GM19324 (cell line): ENCODE measurements around the gene SCGB2B2.
"Not testable (repeated sequence)": the region's sequence is repeated elsewhere in the genome, so short reads cannot be mapped to it uniquely, and the experiment has no call there.

Experiments used
- ATAC-seq: cut with Tn5 transposase; IDR thresholded peaks from one replicate; pipeline ENCODE4 v1.9.1; 2021; ENCODE audit warnings: mild to moderate bottlenecking, moderate library complexity; ENCODE audit not compliant: unreplicated experiment, low FRiP score

SCGB2B2 gene, protein sequence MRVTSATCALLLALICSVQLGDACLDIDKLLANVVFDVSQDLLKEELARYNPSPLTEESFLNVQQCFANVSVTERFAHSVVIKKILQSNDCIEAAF

DNA sequence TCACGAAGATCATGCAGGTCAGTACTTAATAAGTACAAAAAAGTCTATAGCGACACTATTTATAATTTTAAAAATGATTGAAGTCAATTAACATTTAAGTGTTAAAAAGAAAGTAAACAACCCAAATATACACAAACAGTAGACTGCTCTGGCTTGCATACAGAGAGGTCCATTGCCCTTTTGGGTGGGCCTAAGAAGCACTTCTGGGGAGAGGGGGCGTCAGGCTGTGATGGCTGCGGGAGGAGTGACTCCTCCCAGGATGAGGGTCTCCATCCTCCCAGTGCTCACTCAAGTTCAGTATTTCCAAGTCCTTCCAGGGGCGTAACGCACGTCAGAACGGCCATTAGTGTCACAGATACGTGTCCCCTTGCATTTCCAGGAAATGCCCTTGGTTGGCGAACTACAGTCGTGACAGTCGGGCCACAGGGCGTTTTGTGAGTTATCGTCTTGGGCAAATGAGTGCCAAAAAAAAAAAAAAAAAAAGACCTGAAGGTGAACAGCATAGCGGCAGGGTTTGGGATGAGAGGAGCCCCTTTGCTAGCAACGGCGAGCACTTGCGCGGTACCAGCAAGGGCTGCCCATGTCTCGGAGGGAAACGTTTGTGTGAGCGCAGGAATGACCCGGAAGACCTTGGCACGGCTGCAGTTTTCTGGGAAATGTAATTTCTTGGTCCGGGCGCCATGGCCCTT lies at the start of gene SCGB2B2:
Gene SCGB2B2 (minus strand): TSS at position 463 of the 689 bp plus-strand sequence. CDS start 82,596 bp downstream, outside the sequence.
- ATAC-seq = peak; percentile 71

GRCh38 chr19:34725400-34725799 lies 48.4 kb upstream of the SCGB2B2 start:
- ATAC-seq = no peak

DNA sequence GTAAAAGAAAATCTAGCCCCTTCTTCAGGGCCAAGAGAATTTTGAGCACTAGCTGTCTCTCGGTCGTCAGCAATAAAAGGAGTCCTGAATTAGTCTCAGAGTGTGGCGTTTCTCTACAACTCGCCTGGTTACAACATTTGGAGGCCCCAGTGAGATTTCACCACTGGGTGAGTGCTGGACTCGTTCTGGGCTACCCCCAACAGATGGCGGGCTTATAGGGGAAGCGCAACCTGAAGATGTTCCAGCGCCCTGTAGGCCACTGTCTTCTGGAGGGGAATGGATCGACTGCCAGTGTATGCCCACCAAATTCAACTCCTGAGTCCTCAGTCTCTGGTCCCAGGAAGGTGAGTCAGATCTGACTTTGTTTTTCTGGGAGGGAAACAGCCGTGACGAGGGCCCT lies 45.4 kb upstream of the SCGB2B2 start:
- no peak for ATAC-seq

DNA sequence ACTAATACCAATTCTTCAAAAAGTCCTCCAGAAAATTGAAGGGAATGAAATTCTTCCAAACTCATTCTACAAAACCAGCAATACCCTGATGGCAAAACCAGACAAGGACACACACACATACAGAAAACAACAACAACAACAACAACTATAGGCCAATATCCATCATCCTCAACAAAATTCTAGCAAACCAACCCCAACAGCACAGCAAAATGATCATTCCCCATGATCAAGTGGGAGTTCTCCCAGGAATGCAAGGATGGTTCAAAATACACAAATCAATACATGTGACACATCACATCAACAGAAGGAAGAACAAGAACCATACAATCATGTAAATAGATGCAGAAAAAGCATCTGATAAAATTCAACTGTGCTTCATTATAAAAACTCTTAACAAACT lies 38.4 kb upstream of the SCGB2B2 start:
- no peak for ATAC-seq

DNA sequence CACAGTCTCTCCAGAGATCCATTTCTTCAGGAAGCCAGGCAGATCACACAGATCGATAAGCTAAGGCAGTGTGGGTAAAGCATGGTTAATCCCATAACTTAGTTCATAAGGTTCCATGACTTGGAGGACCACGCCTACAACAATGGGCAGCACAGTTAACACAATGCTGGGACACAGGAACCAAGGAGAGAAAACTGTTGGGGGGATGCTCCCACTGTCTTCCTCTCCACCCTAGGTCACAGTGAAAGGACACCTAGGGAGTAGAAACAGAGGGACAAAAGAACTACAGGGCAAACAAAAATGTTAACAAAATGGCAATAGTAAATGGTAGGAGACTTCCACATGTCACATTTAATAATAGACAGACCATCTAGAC lies 36.3 kb upstream of the SCGB2B2 start:
- no peak for ATAC-seq

GRCh38 chr19:34712395-34713261 lies 35.7 kb upstream of the SCGB2B2 start:
- no peak for ATAC-seq

DNA sequence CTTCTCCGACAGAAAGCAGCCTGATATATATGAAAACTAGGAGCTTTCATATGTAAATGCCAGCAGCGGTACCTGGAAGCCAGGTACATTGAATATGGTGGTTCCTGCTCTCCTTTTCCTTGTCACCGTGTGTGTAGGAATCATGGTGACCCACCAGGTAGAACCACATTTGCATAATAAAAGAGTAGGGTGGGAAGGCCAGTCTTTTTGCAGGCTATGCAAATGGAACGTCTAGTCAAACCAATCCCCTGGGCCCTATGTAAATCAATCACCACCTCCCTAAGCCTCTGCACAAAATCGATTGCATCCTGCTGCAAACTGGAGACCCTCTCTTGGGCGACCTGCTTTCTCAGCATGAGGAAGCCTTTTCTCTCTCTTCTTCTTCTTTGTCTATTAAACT lies 34.9 kb upstream of the SCGB2B2 start:
- ATAC-seq = no peak

DNA sequence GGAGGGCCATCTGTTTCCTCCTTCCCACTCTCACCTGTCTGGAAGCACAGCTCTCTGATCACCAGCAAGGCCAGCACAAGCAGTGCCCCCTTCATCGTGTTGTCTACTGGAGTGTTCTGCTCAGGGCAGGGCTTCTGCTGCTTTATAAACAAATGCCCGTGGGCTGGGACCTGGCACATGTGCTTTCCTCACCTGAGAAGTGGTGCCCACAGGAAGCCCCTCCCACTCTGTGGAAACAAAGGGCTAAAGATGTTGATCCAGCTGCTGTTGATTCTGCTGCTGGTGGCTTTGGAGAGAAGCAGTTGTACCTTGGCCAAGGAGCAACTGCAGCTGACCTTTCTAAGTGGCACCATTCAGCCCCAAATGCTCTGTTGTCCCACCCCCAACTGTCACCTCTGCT lies 30.7 kb upstream of the SCGB2B2 start:
- ATAC-seq = no peak

GRCh38 chr19:34692549-34692948 lies 15.6 kb upstream of the SCGB2B2 start:
- ATAC-seq = no peak

GRCh38 chr19:34690372-34690771 lies 13.4 kb upstream of the SCGB2B2 start:
- ATAC-seq = no peak

DNA sequence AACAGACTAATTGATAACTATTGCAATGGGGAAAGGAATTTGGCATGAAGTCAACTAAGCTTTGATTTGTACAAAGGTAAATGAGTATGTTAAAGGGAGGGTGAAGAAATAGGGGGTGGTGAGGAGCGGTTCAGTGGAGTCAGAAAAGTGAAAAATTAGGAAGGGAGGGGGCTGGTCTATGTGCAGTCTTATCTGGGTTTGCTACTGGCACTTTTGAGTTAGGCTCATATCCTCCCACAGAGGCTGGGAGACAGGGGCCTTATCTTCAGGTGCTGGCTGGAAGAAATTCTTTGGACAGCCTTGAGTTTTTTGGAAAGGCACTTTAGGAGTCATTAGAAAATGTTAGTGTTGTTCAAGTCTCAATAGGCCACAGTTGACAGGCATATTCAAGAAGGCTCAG lies 11.6 kb upstream of the SCGB2B2 start:
- no peak for ATAC-seq

DNA sequence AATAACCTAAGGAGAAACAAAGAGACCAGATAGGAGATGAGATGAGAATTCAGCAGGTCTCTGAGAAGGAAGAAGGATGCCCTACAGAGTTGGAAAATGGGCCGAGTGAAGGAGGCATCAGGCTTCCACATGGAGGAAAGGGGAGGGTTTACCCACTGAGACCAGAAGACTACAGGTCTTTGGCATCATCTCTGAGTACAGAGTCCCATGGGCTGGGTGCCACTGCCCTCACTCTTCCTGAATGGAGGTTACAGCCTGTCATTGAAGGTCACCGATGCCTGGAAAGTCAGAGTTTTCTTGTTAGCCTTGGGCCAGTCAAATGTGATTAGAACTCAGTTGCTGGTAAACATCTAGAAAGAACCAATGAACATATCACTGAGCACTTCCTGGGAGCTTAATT lies 10.4 kb upstream of the SCGB2B2 start:
- ATAC-seq = no peak

GRCh38 chr19:34686455-34686854 lies 9.5 kb upstream of the SCGB2B2 start:
- ATAC-seq = no peak

- not testable (repeated sequence) for ATAC-seq
These were observed 8.3 kb upstream of the SCGB2B2 start for GRCh38 chr19:34685266-34685665.

DNA sequence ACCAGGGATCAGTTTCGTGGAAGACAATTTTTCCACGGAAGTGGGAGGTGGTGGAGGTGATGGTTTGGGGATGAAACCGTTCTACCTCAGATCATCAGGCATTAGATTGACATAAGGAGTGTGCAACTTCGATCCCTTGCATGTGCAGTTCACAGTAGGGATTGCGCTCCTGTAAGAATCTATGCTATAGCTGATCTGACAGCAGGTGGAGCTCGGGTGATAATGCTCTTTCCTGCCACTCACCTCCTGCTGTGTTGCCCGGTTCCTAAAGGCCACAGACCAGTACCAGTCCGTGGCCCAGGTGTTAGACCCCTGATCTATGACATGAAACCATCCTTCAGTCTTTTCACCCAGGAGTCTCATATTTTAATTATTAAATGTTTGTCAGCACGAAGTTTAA lies 4.5 kb upstream of the SCGB2B2 start:
- no peak for ATAC-seq

DNA sequence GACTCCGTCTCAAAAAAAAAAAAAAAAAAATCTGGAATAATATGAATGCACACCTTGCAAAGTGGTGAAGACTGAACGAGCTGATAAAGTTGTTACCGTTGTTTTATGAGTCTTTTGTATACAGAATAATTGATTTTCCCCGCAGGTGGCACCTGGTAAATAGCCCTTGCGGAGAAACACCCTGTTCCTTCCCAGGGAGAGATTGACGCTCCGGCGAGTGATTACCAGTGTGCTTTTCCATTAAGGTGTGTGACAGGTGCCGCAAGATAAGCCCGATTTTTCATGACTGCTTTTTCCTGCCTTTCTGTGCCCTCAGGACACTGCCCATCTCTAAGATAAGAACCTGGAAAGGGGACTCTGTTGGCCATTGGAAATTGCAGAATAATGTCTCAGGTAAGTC lies 1.5 kb upstream of the SCGB2B2 start:
- no peak for ATAC-seq

GRCh38 chr19:34678085-34678412 lies 1.1 kb upstream of the SCGB2B2 start:
- ATAC-seq = no peak

GRCh38 chr19:34677386-34678084 lies 576 bp upstream of the SCGB2B2 start, which contains the start of gene ZNF302:
Gene ZNF302, plus strand, starts transcription at chr19:34677678. Its CDS starts 1,127 bp downstream, at chr19:34678805.
- ATAC-seq = peak; percentile 98

GRCh38 chr19:34675919-34676318 lies 1.0 kb downstream of the SCGB2B2 start:
- no peak for ATAC-seq

DNA sequence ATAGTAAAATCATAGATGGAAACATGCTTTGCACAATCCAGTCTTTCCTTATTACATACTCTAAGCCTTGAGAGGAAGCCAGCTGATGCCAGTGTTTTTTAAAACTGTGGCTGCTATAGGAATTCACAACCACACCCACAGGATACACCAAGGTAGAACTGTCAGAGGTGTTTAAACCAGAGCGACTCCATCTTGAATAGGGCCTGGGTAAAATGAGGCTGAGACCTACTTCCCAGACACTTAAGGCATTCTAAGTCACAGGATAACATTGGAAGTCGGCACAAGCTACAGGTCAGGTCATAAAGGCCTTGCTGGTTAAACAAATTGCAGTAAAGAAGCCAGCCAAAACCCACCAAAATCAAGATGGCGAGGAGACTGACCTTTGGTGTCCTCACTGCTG lies 1.7 kb downstream of the SCGB2B2 start:
- no peak for ATAC-seq

GRCh38 chr19:34673590-34673989 lies 3.4 kb downstream of the SCGB2B2 start:
- no peak for ATAC-seq
